T47D (cell line): ENCODE data around the gene HID1.
A peak's percentile ranks its signal among the peaks of the same experiment; 100 is the strongest.

Experiments
- DNase-seq, 2 experiments: peaks; one replicate each; pipeline versions ENCODE4 v3.0.0 to v3.0.0-alpha.2; 2011 to 2012; ENCODE audit warnings: low read depth in 1 of 2, low spot score in 1 of 2
- JUND ChIP-seq: IDR thresholded peaks from 2 replicates; pipeline ENCODE4 v1.6.1; 2012; ENCODE audit warnings: low read depth
- in situ Hi-C: cut with HindIII; loops from 2 replicates; pipeline ENCODE4 v1.10.0; 2016; ENCODE audit warnings: low sequenced_read_pairs, low pct_unique_long_range_greater_than_20kb

Gene HID1

GRCh38 chr17:74972107-74972972, at the start of gene HID1:
Gene HID1, minus strand, starts transcription at chr17:74972759. Its CDS starts 103 bp downstream, at chr17:74972656.
- peak; percentile 92 to 94 for DNase-seq
- no peak for TF ChIP-seq JUND
- in situ Hi-C loops = no loop called here

GRCh38 chr17:75020331-75021110, 48.0 kb upstream of the HID1 start:
- no peak for TF ChIP-seq JUND
- in situ Hi-C loops = no loop called here
- DNase-seq = no peak

- in situ Hi-C loops = no loop called here
- DNase-seq = no peak
- no peak for TF ChIP-seq JUND
Observed at GRCh38 chr17:75019710-75020109, 47.2 kb upstream of the HID1 start.

- in situ Hi-C loops = no loop called here
- no peak for DNase-seq
- TF ChIP-seq JUND = no peak
Observed at GRCh38 chr17:75019146-75019545, 46.6 kb upstream of the HID1 start.

- in situ Hi-C loops = no loop called here
- no peak for DNase-seq
- no peak for TF ChIP-seq JUND
Observed at GRCh38 chr17:75013092-75013559, 40.6 kb upstream of the HID1 start.

GRCh38 chr17:75012346-75013091, 40.0 kb upstream of the HID1 start, which contains the start of gene MRPL58:
Gene MRPL58, plus strand, starts transcription at chr17:75012670. Its CDS starts 17 bp downstream, at chr17:75012687.
- no peak for TF ChIP-seq JUND
- DNase-seq = peak; percentile 73 to 91
- in situ Hi-C loops = no loop called here

GRCh38 chr17:75012096-75012345, 39.5 kb upstream of the HID1 start:
- TF ChIP-seq JUND = no peak
- DNase-seq = no peak
- in situ Hi-C loops = no loop called here

GRCh38 chr17:75011401-75012095, 39.0 kb upstream of the HID1 start:
- peak; percentile 85 to 91 for DNase-seq
- TF ChIP-seq JUND = no peak
- in situ Hi-C loops = no loop called here

GRCh38 chr17:75010683-75011400, 38.3 kb upstream of the HID1 start:
- in situ Hi-C loops = no loop called here
- no peak for TF ChIP-seq JUND
- peak; percentile 67 to 89 for DNase-seq

- no peak for TF ChIP-seq JUND
- DNase-seq = peak; percentile 65 to 85
- in situ Hi-C loops = no loop called here
Observed at GRCh38 chr17:75009139-75009724, 36.7 kb upstream of the HID1 start.

GRCh38 chr17:75008373-75008772, 35.8 kb upstream of the HID1 start:
- no peak for DNase-seq
- no peak for TF ChIP-seq JUND
- in situ Hi-C loops = no loop called here
